ENCODE measurements around the gene DDOST.

DDOST gene

GRCh38 chr1:20701446-20701845 is 40.3 kb upstream of the DDOST start:
- TF ChIP-seq CEBPB (IDR thresholded peaks at IDR 0.05) (no peak), YY1 (IDR thresholded peaks at IDR 0.05; ENCODE audit: low read depth) (no peak), ZBTB7A (IDR thresholded peaks at IDR 0.05; ENCODE audit: low read depth) (no peak), TEAD4 (IDR thresholded peaks at IDR 0.05) (no peak), RAD21 (IDR thresholded peaks at IDR 0.05; ENCODE audit: low read depth) (no peak), MAX (IDR thresholded peaks at IDR 0.05) (no peak), NFIC (IDR thresholded peaks at IDR 0.05) (no peak), TCF12 (IDR thresholded peaks at IDR 0.05; ENCODE audit: low read depth) (no peak)

- TF ChIP-seq EGR1 (IDR thresholded peaks at IDR 0.05) = no peak
- TF ChIP-seq EP300 (IDR thresholded peaks at IDR 0.05; ENCODE audit: borderline replicate concordance) = no peak
- TF ChIP-seq CEBPB (IDR thresholded peaks at IDR 0.05) = no peak
- no peak for TF ChIP-seq RAD21 (IDR thresholded peaks at IDR 0.05; ENCODE audit: low read depth)
- no peak for TF ChIP-seq YY1 (IDR thresholded peaks at IDR 0.05; ENCODE audit: low read depth)
- no peak for TF ChIP-seq REST (IDR thresholded peaks at IDR 0.05; ENCODE audit: low read depth)
- no peak for TF ChIP-seq FOXM1 (IDR thresholded peaks at IDR 0.05; ENCODE audit: borderline replicate concordance, low read depth)
- no peak for TF ChIP-seq USF1 (IDR thresholded peaks at IDR 0.05)
- TF ChIP-seq NFIC (IDR thresholded peaks at IDR 0.05) = no peak
- TF ChIP-seq TCF12 (IDR thresholded peaks at IDR 0.05; ENCODE audit: low read depth) = no peak
- no peak for TF ChIP-seq TAF1 (IDR thresholded peaks at IDR 0.05; ENCODE audit: low read depth)
- no peak for TF ChIP-seq CREB1 (IDR thresholded peaks at IDR 0.05; ENCODE audit: low read depth)
- TF ChIP-seq ZBTB7A (IDR thresholded peaks at IDR 0.05; ENCODE audit: low read depth) = no peak
Observed at GRCh38 chr1:20700636-20701215, 39.6 kb upstream of the DDOST start.

- TF ChIP-seq USF1 (IDR thresholded peaks at IDR 0.05) (no peak), REST (IDR thresholded peaks at IDR 0.05; ENCODE audit: low read depth) (no peak), EGR1 (IDR thresholded peaks at IDR 0.05) (no peak), CREB1 (IDR thresholded peaks at IDR 0.05; ENCODE audit: low read depth) (no peak), YY1 (IDR thresholded peaks at IDR 0.05; ENCODE audit: low read depth) (no peak), EP300 (IDR thresholded peaks at IDR 0.05; ENCODE audit: borderline replicate concordance) (no peak), TCF12 (IDR thresholded peaks at IDR 0.05; ENCODE audit: low read depth) (no peak), CEBPB (IDR thresholded peaks at IDR 0.05) (no peak), RAD21 (IDR thresholded peaks at IDR 0.05; ENCODE audit: low read depth) (no peak), ZBTB7A (IDR thresholded peaks at IDR 0.05; ENCODE audit: low read depth) (no peak), NFIC (IDR thresholded peaks at IDR 0.05) (no peak), TAF1 (IDR thresholded peaks at IDR 0.05; ENCODE audit: low read depth) (no peak), TEAD4 (IDR thresholded peaks at IDR 0.05) (no peak), FOXM1 (IDR thresholded peaks at IDR 0.05; ENCODE audit: borderline replicate concordance, low read depth) (no peak), MAX (IDR thresholded peaks at IDR 0.05) (no peak)
Observed at GRCh38 chr1:20699558-20699957, 38.4 kb upstream of the DDOST start.

GRCh38 chr1:20698195-20698910 is 37.2 kb upstream of the DDOST start:
- TF ChIP-seq TAF1 (IDR thresholded peaks at IDR 0.05; ENCODE audit: low read depth) (no peak), CEBPB (IDR thresholded peaks at IDR 0.05) (no peak), YY1 (IDR thresholded peaks at IDR 0.05; ENCODE audit: low read depth) (no peak), USF1 (IDR thresholded peaks at IDR 0.05) (no peak), MAX (IDR thresholded peaks at IDR 0.05) (no peak), ZBTB7A (IDR thresholded peaks at IDR 0.05; ENCODE audit: low read depth) (no peak), NFIC (IDR thresholded peaks at IDR 0.05) (no peak), CREB1 (IDR thresholded peaks at IDR 0.05; ENCODE audit: low read depth) (no peak), TCF12 (IDR thresholded peaks at IDR 0.05; ENCODE audit: low read depth) (no peak), RAD21 (IDR thresholded peaks at IDR 0.05; ENCODE audit: low read depth) (no peak), TEAD4 (IDR thresholded peaks at IDR 0.05) (no peak), EP300 (IDR thresholded peaks at IDR 0.05; ENCODE audit: borderline replicate concordance) (no peak), REST (IDR thresholded peaks at IDR 0.05; ENCODE audit: low read depth) (no peak), EGR1 (IDR thresholded peaks at IDR 0.05) (no peak), FOXM1 (IDR thresholded peaks at IDR 0.05; ENCODE audit: borderline replicate concordance, low read depth) (no peak)

All from Ishikawa (cell line).